GM12878 (cell line): ENCODE results near the gene PLTP. TPM values are rescaled to one million over a fixed set of nuclear protein-coding genes. Genes with fewer than 3 reads are reported as not detected.

Source experiments
- ATAC-seq: fragments of 200-7000 bp; cut with Tn5 transposase; 3 replicates; pipeline ENCODE4 v1.9.1; 2020; ENCODE audit warnings: mild to moderate bottlenecking, moderate library complexity
- BruUV-seq: library from RNA; stranded (reverse); fragments of 400-500 nt; replicated peaks from 2 replicates; lab custom pipeline; 2021; lab: Mats Ljungman, UMichigan
- CTCF ChIA-PET: fragments of 300-600 bp; sonication (Branson Sonifier 250); formaldehyde crosslinking; extraction: SDS; loops from one replicate; lab custom pipeline; 2021; ENCODE audit warnings: inconsistent platforms; lab: Yijun Ruan, JAX
- POLR2A ChIA-PET: fragments of 350-600 bp; formaldehyde crosslinking; extraction: SDS; loops from one replicate; lab custom pipeline; 2021; ENCODE audit warnings: inconsistent platforms; lab: Charles Lee
- RAD21 ChIA-PET: fragments of 300-600 bp; sonication (Branson Sonifier 250); formaldehyde crosslinking; loops from one replicate; lab custom pipeline; 2023; ENCODE audit warnings: antibody characterized with exemption; ENCODE audit not compliant: unreplicated experiment; lab: Charles Lee
- SMC1A ChIA-PET: fragments of 300-600 bp; sonication (Branson Sonifier 250); formaldehyde crosslinking; loops from one replicate; lab custom pipeline; 2023; ENCODE audit not compliant: unreplicated experiment, uncharacterized antibody; lab: Charles Lee
- DNase-seq: peaks from one replicate; pipeline ENCODE4 v3.0.0-alpha.2; 2011; ENCODE audit warnings: low read depth, low spot score
- FAIRE-seq: peaks from 3 replicates; lab custom pipeline; 2011; peaks lifted over from hg19 to GRCh38; lab: Jason Lieb, UNC
- H2AFZ ChIP-seq: 2 replicates; pipeline ENCODE4 v1.6.0; 2011; ENCODE audit warnings: low read depth, low read length, control low read depth; ENCODE audit not compliant: control insufficient read depth
- H3K27ac ChIP-seq: 2 replicates; pipeline ENCODE4 v1.5.1; 2011; ENCODE audit warnings: control low read depth; ENCODE audit not compliant: control insufficient read depth, insufficient read depth
- H3K27me3 ChIP-seq, 2 experiments: replicated peaks in 1 of 2; 2 replicates each; pipeline versions ENCODE4 v1.6.0 to v1.6.1; 2011; ENCODE audit warnings: low read length in 1 of 2; ENCODE audit not compliant: control insufficient read depth in 2 of 2, insufficient read depth in 2 of 2
- H3K36me3 ChIP-seq, 2 experiments: 2 replicates each; pipeline ENCODE4 v1.5.1; 2011; ENCODE audit warnings: low read length in 1 of 2; ENCODE audit not compliant: control insufficient read depth in 2 of 2, insufficient read depth in 2 of 2
- H3K4me1 ChIP-seq: 2 replicates; pipeline ENCODE4 v1.6.1; 2011; ENCODE audit warnings: mild to moderate bottlenecking, low read length, moderate library complexity, mixed read lengths; ENCODE audit not compliant: control insufficient read depth, insufficient read depth
- H3K4me2 ChIP-seq: 2 replicates; pipeline ENCODE4 v1.6.0; 2011; ENCODE audit warnings: control low read depth; ENCODE audit not compliant: control insufficient read depth, insufficient read depth
- H3K4me3 ChIP-seq: fragments of 200-600 bp; sonication (generic); 2 replicates; pipeline ENCODE4 v1.5.1; 2016
- H3K79me2 ChIP-seq: 2 replicates; pipeline ENCODE4 v1.6.0; 2011; ENCODE audit warnings: low read length; ENCODE audit not compliant: control insufficient read depth, insufficient read depth
- H3K9ac ChIP-seq: 2 replicates; pipeline ENCODE4 v1.8.0; 2011; ENCODE audit warnings: low read length, control low read depth, mixed read lengths; ENCODE audit not compliant: control insufficient read depth, insufficient read depth
- H3K9me3 ChIP-seq: replicated peaks from 3 replicates; pipeline ENCODE4 v1.5.1; 2011; ENCODE audit warnings: mild to moderate bottlenecking, low read length; ENCODE audit not compliant: control insufficient read depth, insufficient read depth
- H4K20me1 ChIP-seq: 2 replicates; pipeline ENCODE4 v1.6.0; 2011; ENCODE audit not compliant: control insufficient read depth, insufficient read depth
- CBX5 ChIP-seq: sonication (generic); IDR thresholded peaks from 2 replicates; pipeline ENCODE4 v1.6.1; 2016; ENCODE audit warnings: low read depth, moderate library complexity, mild to moderate bottlenecking, inconsistent platforms
- E4F1 ChIP-seq: fragments of 450-650 bp; IDR thresholded peaks from 2 replicates; pipeline ENCODE4 v1.6.1; 2018; ENCODE audit warnings: borderline replicate concordance, mild to moderate bottlenecking; ENCODE audit not compliant: partially characterized antibody
- EP300 ChIP-seq, 2 experiments: fragments of 150-350 bp in 1 of 2; IDR thresholded peaks; 2 replicates each; pipeline ENCODE4 v1.6.1; 2011 to 2012; ENCODE audit warnings: low read depth in 2 of 2, low read length in 2 of 2, borderline replicate concordance in 1 of 2, improper control_type of control experiment in 1 of 2, inconsistent platforms in 1 of 2; ENCODE audit not compliant: control insufficient read depth in 1 of 2
- IRF4 ChIP-seq: IDR thresholded peaks from 2 replicates; pipeline ENCODE4 v1.6.1; 2011; ENCODE audit warnings: low read depth, low read length
- LARP7 ChIP-seq: fragments of 450-650 bp; IDR thresholded peaks from 2 replicates; pipeline ENCODE4 v1.6.1; 2017; ENCODE audit warnings: mild to moderate bottlenecking
- RB1 ChIP-seq: fragments of 450-650 bp; formaldehyde crosslinking; IDR thresholded peaks from 2 replicates; pipeline ENCODE4 v1.6.1; 2017; ENCODE audit warnings: mild to moderate bottlenecking, borderline replicate concordance
- SIN3A ChIP-seq: IDR thresholded peaks from 2 replicates; pipeline ENCODE4 v1.6.1; 2012; ENCODE audit warnings: low read depth, low read length, improper control_type of control experiment
- SMAD5 ChIP-seq: IDR thresholded peaks from 2 replicates; pipeline ENCODE4 v1.6.1; 2016; ENCODE audit warnings: antibody characterized with exemption, low read depth
- SRF ChIP-seq, 2 experiments: IDR thresholded peaks; 2 replicates each; pipeline ENCODE4 v1.6.1; 2011; ENCODE audit warnings: low read depth in 2 of 2, low read length in 2 of 2, mild to moderate bottlenecking in 1 of 2, moderate library complexity in 1 of 2
- SUZ12 ChIP-seq: fragments of 200-600 bp; sonication (generic); IDR thresholded peaks from one replicate; pipeline ENCODE4 v1.6.1; 2018; ENCODE audit warnings: antibody characterized with exemption, mild to moderate bottlenecking; ENCODE audit not compliant: unreplicated experiment
- ZNF24 ChIP-seq: fragments of 450-650 bp; IDR thresholded peaks from 2 replicates; pipeline ENCODE4 v1.6.1; 2017; ENCODE audit warnings: antibody characterized with exemption, mild to moderate bottlenecking
- ZNF274 ChIP-seq: IDR thresholded peaks from one replicate; pipeline ENCODE4 v1.8.0; 2011; ENCODE audit not compliant: insufficient read length, insufficient read depth
- WGBS: methylation state at CpG from one replicate; pipeline ENCODE4 v1.1.6; 2016; ENCODE audit warnings: low lambda C conversion rate; ENCODE audit not compliant: insufficient replicate concordance, insufficient coverage; ENCODE audit errors: missing lambda C conversion rate; 5-methylcytosine and 5-hydroxymethylcytosine counted together
- in situ Hi-C: fragments of 300-500 bp; cut with MboI; formaldehyde crosslinking; loops from 9 replicates; pipeline ENCODE4 v1.14.3; 2018; ENCODE audit warnings: mixed read lengths
- intact Hi-C: fragments of 100-400 bp; cut with micrococcal nuclease; formaldehyde crosslinking; loops from one replicate; pipeline ENCODE4 v1.14.2; 2022; ENCODE audit not compliant: unreplicated experiment
- polyA plus RNA-seq, 11 experiments: library from polyadenylated mRNA; depleted of rRNA in 4 of 11; unstranded in 6 of 11; stranded (reverse) in 5 of 11; fragments of >200 nt; fragmentation: Nextera tagmentation in 4 of 11; fragmentation: Illumina TruSeq in 1 of 11; extraction: Ambion mirVana in 4 of 11; extraction: Trizol in 1 of 11; gene quantifications; 1 replicate in 1 of 11; 2 replicates in 10 of 11; pipeline versions ENCODE4 v1.2.1 to v1.2.3, GENCODE V29; 2011 to 2016; ENCODE audit warnings: inconsistent platforms in 2 of 11, missing spikeins in 2 of 11, low read depth in 1 of 11
- total RNA-seq, 4 experiments: library from RNA; depleted of rRNA in 3 of 4; stranded (reverse); fragments of >200 nt in 3 of 4; fragmentation: Illumina TruSeq in 1 of 4; extraction: Trizol in 1 of 4; gene quantifications; 2 replicates each; pipeline versions ENCODE4 v1.2.1 to v1.2.3, GENCODE V29; 2013 to 2021
- TF ChIP-seq, protein P1 (sequence below): fragments of 450-650 bp; IDR thresholded peaks from 2 replicates; pipeline ENCODE4 v1.6.1; 2018; ENCODE audit warnings: mild to moderate bottlenecking, low read depth, moderate library complexity; ENCODE audit not compliant: partially characterized antibody
- TF ChIP-seq, protein P2 (sequence below): fragments of 450-650 bp; IDR thresholded peaks from 2 replicates; pipeline ENCODE4 v1.6.1; 2017; ENCODE audit warnings: mild to moderate bottlenecking, moderate library complexity

PLTP gene
- total and polyA plus RNA-seq, 10 of the 15 experiments (the other 5 are each of a cell fraction or from before 2014, with no cell fraction given) = 1.6 to 17.0 (median 7.6) TPM

GRCh38 chr20:45926731-45927070 lies 14.7 kb upstream of the PLTP start:
- no peak overlapping the region for H3K4me3 ChIP-seq
- H3K27ac ChIP-seq = no peak overlapping the region
- no peaks in the 10 kb centered on the region for H3K4me1 ChIP-seq
- H3K27me3 ChIP-seq = no peaks in the 10 kb centered on the region
- no peaks in the 10 kb centered on the region for H3K79me2 ChIP-seq
- ChIA-PET POLR2A (interaction anchor here (0.6 kb wide), 1 partner anchor 9 kb away, joined by 4 read pairs; no protein-coding TSS in a partner anchor), CTCF (interaction anchor here (1.9 kb wide), 1 partner anchor 127 kb away, joined by 6 read pairs; no protein-coding TSS in a partner anchor), SMC1A (no interaction called here), RAD21 (no interaction called here)
- H3K36me3 ChIP-seq = no peaks in the 10 kb centered on the region
- no peak for FAIRE-seq
- ATAC-seq = no peak
- no peaks in the 10 kb centered on the region for H3K9me3 ChIP-seq
- in situ Hi-C loops (no loop called here), intact Hi-C loops (no loop called here)
- DNase-seq = no peak
- BruUV-seq = no TSS peak
- 47% methylated on average over 2 of the region's 2 CpGs for WGBS
- no peak overlapping the region for H3K9ac ChIP-seq
- H2AFZ ChIP-seq = no peak overlapping the region
- H4K20me1 ChIP-seq = no peaks in the 10 kb centered on the region
- H3K4me2 ChIP-seq = no peak overlapping the region
- TF ChIP-seq SRF (IDR thresholded peaks at IDR 0.05; ENCODE audit: low read depth in 2 of 2, low read length in 2 of 2) = no peak
- TF ChIP-seq CBX5 = no peak
- TF ChIP-seq SUZ12 = no peak
- no peak for TF ChIP-seq E4F1
- TF ChIP-seq, protein P1, sequence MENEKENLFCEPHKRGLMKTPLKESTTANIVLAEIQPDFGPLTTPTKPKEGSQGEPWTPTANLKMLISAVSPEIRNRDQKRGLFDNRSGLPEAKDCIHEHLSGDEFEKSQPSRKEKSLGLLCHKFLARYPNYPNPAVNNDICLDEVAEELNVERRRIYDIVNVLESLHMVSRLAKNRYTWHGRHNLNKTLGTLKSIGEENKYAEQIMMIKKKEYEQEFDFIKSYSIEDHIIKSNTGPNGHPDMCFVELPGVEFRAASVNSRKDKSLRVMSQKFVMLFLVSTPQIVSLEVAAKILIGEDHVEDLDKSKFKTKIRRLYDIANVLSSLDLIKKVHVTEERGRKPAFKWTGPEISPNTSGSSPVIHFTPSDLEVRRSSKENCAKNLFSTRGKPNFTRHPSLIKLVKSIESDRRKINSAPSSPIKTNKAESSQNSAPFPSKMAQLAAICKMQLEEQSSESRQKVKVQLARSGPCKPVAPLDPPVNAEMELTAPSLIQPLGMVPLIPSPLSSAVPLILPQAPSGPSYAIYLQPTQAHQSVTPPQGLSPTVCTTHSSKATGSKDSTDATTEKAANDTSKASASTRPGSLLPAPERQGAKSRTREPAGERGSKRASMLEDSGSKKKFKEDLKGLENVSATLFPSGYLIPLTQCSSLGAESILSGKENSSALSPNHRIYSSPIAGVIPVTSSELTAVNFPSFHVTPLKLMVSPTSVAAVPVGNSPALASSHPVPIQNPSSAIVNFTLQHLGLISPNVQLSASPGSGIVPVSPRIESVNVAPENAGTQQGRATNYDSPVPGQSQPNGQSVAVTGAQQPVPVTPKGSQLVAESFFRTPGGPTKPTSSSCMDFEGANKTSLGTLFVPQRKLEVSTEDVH = no peak
- TF ChIP-seq, protein P2, sequence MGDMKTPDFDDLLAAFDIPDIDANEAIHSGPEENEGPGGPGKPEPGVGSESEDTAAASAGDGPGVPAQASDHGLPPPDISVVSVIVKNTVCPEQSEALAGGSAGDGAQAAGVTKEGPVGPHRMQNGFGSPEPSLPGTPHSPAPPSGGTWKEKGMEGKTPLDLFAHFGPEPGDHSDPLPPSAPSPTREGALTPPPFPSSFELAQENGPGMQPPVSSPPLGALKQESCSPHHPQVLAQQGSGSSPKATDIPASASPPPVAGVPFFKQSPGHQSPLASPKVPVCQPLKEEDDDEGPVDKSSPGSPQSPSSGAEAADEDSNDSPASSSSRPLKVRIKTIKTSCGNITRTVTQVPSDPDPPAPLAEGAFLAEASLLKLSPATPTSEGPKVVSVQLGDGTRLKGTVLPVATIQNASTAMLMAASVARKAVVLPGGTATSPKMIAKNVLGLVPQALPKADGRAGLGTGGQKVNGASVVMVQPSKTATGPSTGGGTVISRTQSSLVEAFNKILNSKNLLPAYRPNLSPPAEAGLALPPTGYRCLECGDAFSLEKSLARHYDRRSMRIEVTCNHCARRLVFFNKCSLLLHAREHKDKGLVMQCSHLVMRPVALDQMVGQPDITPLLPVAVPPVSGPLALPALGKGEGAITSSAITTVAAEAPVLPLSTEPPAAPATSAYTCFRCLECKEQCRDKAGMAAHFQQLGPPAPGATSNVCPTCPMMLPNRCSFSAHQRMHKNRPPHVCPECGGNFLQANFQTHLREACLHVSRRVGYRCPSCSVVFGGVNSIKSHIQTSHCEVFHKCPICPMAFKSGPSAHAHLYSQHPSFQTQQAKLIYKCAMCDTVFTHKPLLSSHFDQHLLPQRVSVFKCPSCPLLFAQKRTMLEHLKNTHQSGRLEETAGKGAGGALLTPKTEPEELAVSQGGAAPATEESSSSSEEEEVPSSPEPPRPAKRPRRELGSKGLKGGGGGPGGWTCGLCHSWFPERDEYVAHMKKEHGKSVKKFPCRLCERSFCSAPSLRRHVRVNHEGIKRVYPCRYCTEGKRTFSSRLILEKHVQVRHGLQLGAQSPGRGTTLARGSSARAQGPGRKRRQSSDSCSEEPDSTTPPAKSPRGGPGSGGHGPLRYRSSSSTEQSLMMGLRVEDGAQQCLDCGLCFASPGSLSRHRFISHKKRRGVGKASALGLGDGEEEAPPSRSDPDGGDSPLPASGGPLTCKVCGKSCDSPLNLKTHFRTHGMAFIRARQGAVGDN = no peak
- TF ChIP-seq RB1 = no peak
- no peak for TF ChIP-seq SIN3A
- no peak for TF ChIP-seq LARP7
- TF ChIP-seq SMAD5 = no peak
- no peak for TF ChIP-seq ZNF24
- no peak for TF ChIP-seq EP300 (IDR thresholded peaks at IDR 0.05; ENCODE audit: borderline replicate concordance in 1 of 2, control insufficient read depth in 1 of 2, low read depth in 2 of 2, low read length in 2 of 2)
- no peak for TF ChIP-seq IRF4
- no peak for TF ChIP-seq ZNF274
